Common myeloid progenitor, CD34-positive (primary cell): ENCODE results near the gene ZNF229.
"Not testable (repeated sequence)": the region's sequence is repeated elsewhere in the genome, so short reads cannot be mapped to it uniquely, and the experiment has no call there.

Experiments used
- CTCF ChIA-PET: fragments of 350-600 bp; sonication (Branson Sonifier 250); formaldehyde crosslinking; loops from one replicate; lab custom pipeline; 2021; ENCODE audit warnings: antibody characterized with exemption; lab: Charles Lee
- POLR2A ChIA-PET: fragments of 350-600 bp; sonication (Branson Sonifier 250); formaldehyde crosslinking; loops from one replicate; lab custom pipeline; 2021; ENCODE audit warnings: antibody characterized with exemption; lab: Charles Lee
- DNase-seq, 3 donors: peaks; one replicate each; pipeline versions ENCODE4 v3.0.0 to v3.0.0-alpha.2; 2013
- H3K27ac ChIP-seq, 2 experiments: 1 replicate in 1 of 2; 2 replicates in 1 of 2; pipeline ENCODE4 v1.7.0; 2013; ENCODE audit warnings: inconsistent platforms in 2 of 2, low read length in 2 of 2, mild to moderate bottlenecking in 2 of 2, low read depth in 1 of 2, moderate library complexity in 1 of 2; ENCODE audit not compliant: severe bottlenecking in 2 of 2, insufficient read depth in 1 of 2, poor library complexity in 1 of 2
- H3K27me3 ChIP-seq, 5 experiments: replicated peaks in 2 of 5; 1 replicate in 3 of 5; 2 replicates in 2 of 5; pipeline versions ENCODE4 v1.6.1 to v1.7.0; 2013; ENCODE audit warnings: low read length in 4 of 5, mild to moderate bottlenecking in 2 of 5, moderate library complexity in 2 of 5, inconsistent platforms in 1 of 5; ENCODE audit not compliant: insufficient read depth in 5 of 5, control insufficient read depth in 4 of 5
- H3K36me3 ChIP-seq, 4 experiments: 1 replicate in 2 of 4; 2 replicates in 2 of 4; pipeline versions ENCODE4 v1.6.1 to v1.7.0; 2013; ENCODE audit warnings: low read length in 3 of 4, control low read depth in 1 of 4, mild to moderate bottlenecking in 1 of 4; ENCODE audit not compliant: control insufficient read depth in 4 of 4, insufficient read depth in 4 of 4
- H3K4me1 ChIP-seq, 4 experiments: 1 replicate in 3 of 4; 2 replicates in 1 of 4; pipeline versions ENCODE4 v1.6.1 to v1.7.1; 2013; ENCODE audit warnings: low read length in 3 of 4, mild to moderate bottlenecking in 3 of 4, control low read depth in 1 of 4, inconsistent platforms in 1 of 4, moderate library complexity in 1 of 4; ENCODE audit not compliant: control insufficient read depth in 4 of 4, insufficient read depth in 4 of 4; ENCODE audit errors: control extremely low read depth in 1 of 4
- H3K4me3 ChIP-seq, 7 experiments: 1 replicate in 4 of 7; 2 replicates in 3 of 7; pipeline versions ENCODE4 v1.5.1 to v1.7.0; 2013; ENCODE audit warnings: mild to moderate bottlenecking in 7 of 7, low read length in 6 of 7, moderate library complexity in 6 of 7, inconsistent platforms in 2 of 7, low read depth in 2 of 7, control low read depth in 1 of 7; ENCODE audit not compliant: insufficient read depth in 4 of 7, control insufficient read depth in 1 of 7; ENCODE audit errors: extremely low read depth in 1 of 7
- H3K9me3 ChIP-seq, 5 experiments: 1 replicate in 4 of 5; 2 replicates in 1 of 5; pipeline versions ENCODE4 v1.6.1 to v1.7.1; 2013; ENCODE audit warnings: low read length in 4 of 5, mild to moderate bottlenecking in 2 of 5, inconsistent platforms in 1 of 5, low read depth in 1 of 5, moderate library complexity in 1 of 5; ENCODE audit not compliant: control insufficient read depth in 4 of 5, insufficient read depth in 2 of 5; ENCODE audit errors: control extremely low read depth in 1 of 5
- WGBS: methylation state at CpG from one replicate; pipeline ENCODE4 v1.1.5; 2013; ENCODE audit not compliant: insufficient coverage; 5-methylcytosine and 5-hydroxymethylcytosine counted together

ZNF229 gene

DNA sequence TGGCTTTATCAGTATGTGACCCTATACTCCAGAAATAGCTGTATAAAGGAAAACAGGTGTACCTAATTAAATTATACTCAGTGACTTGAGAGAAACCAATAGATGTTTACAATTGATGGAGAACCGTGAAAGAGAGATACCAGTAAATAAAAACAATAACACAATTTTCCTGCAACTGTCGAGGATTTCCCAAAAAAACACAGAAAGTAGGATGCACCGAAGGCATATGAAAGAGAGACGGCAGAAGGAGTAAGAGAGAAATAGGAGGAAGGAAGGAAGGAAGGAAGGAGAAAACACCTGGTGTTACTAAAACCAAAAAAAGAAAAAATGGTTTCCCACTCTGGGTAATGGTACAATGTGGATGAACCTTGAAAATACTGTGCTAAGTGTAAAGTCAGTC, 6.8 kb upstream of the ZNF229 start:
- ChIA-PET POLR2A (no interaction called here), CTCF (no interaction called here)
- H3K36me3 ChIP-seq, result no peaks in the 10 kb centered on the region
- no peak for DNase-seq
- WGBS, result 82% methylated on average over 3 of the region's 4 CpGs
- no peaks in the 10 kb centered on the region for H3K4me1 ChIP-seq
- no peaks in the 10 kb centered on the region for H3K27me3 ChIP-seq
- no peak overlapping the region for H3K27ac ChIP-seq
- no peak overlapping the region for H3K4me3 ChIP-seq
- H3K9me3 ChIP-seq, result peaks cover 0 to 51% (median 29%) of the 10 kb centered on the region in 5 experiments

DNA sequence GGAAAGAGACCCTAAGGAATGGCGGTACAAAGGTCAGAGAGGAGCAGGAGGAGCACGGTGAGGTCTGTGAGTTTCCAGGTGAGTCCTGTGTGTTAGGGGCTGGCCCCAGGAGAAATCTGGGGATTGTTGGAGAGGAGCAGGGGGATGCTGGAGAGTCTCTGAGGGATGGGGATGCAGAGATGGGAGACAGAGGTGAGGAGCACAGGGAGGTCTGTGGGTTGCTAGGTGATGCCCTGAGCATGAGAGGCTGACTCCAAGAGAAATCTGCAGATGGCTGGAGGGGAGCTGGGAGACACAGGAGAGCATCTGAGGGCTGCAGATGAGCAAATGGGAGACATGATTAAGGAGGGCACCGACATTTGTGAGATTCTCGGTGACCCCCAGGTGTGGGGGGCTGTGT, 4.1 kb upstream of the ZNF229 start:
- Histone ChIP-seq H3K9me3 (peaks cover 7 to 50% (median 42%) of the 10 kb centered on the region in 5 experiments), H3K4me3 (no peak overlapping the region), H3K27me3 (no peaks in the 10 kb centered on the region), H3K36me3 (no peaks in the 10 kb centered on the region), H3K4me1 (peaks cover 2 to 14% (median 7%) of the 10 kb centered on the region in 4 experiments), H3K27ac (no peak overlapping the region)
- ChIA-PET CTCF (no interaction called here), POLR2A (no interaction called here)
- 93% methylated on average over 3 of the region's 4 CpGs for WGBS
- DNase-seq, result no peak

DNA sequence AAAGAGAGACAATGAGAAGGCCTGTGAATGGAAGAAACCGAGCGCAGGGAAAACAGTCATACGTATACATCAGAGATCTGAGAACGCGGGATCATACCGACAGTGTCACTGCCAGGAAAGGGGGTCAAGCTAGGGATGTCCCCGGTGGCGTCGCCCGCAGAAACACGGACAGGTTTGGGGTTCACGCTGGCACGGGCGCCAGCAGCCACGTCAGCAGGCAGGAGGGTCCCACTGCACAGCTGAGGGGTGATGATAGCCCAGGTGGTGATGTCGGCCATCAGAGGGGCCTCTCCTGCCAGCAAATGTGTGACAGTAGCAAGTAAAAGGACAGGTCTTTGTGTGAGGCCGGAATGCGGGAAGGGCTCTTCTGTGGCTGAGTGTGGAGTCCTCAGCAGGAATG, 3.4 kb upstream of the ZNF229 start:
- POLR2A ChIA-PET, result no interaction called here
- 94% methylated on average over 18 of the region's 18 CpGs for WGBS
- CTCF ChIA-PET, result no interaction called here
- H3K27me3 ChIP-seq, result no peaks in the 10 kb centered on the region
- H3K9me3 ChIP-seq, result peaks cover 7 to 44% (median 38%) of the 10 kb centered on the region in 5 experiments
- H3K4me3 ChIP-seq, result no peak overlapping the region
- DNase-seq, result no peak
- peaks cover 2 to 14% (median 7%) of the 10 kb centered on the region in 4 experiments for H3K4me1 ChIP-seq
- H3K27ac ChIP-seq, result no peak overlapping the region
- H3K36me3 ChIP-seq, result peaks cover 0 to 3% (median under 1%) of the 10 kb centered on the region in 4 experiments

GRCh38 chr19:44438441-44438840, 9.8 kb downstream of the ZNF229 start:
- no peak for DNase-seq

GRCh38 chr19:44435441-44435840, 12.8 kb downstream of the ZNF229 start:
- POLR2A ChIA-PET, result no interaction called here
- Histone ChIP-seq H3K36me3 (peaks cover 18 to 83% (median 27%) of the 10 kb centered on the region in 4 experiments), H3K27ac (no peak overlapping the region), H3K27me3 (no peaks in the 10 kb centered on the region), H3K4me1 (no peaks in the 10 kb centered on the region), H3K9me3 (peaks cover 13 to 86% (median 49%) of the 10 kb centered on the region in 5 experiments), H3K4me3 (no peak overlapping the region)
- CTCF ChIA-PET, result no interaction called here
- 100% methylated on average over 2 of the region's 2 CpGs for WGBS
- DNase-seq, result no peak

More at GRCh38 chr19:44438441-44438840, 9.8 kb downstream of the ZNF229 start:
- H3K27me3 ChIP-seq, result no peaks in the 10 kb centered on the region
- ChIA-PET CTCF (no interaction called here), POLR2A (no interaction called here)
- H3K9me3 ChIP-seq, result peaks cover 6 to 86% (median 46%) of the 10 kb centered on the region in 5 experiments
- H3K36me3 ChIP-seq, result peaks cover 19 to 85% (median 29%) of the 10 kb centered on the region in 4 experiments
- no peak overlapping the region for H3K27ac ChIP-seq
- no peak overlapping the region for H3K4me3 ChIP-seq
- no peaks in the 10 kb centered on the region for H3K4me1 ChIP-seq
- WGBS, result 90% methylated on average over 3 of the region's 3 CpGs

DNA sequence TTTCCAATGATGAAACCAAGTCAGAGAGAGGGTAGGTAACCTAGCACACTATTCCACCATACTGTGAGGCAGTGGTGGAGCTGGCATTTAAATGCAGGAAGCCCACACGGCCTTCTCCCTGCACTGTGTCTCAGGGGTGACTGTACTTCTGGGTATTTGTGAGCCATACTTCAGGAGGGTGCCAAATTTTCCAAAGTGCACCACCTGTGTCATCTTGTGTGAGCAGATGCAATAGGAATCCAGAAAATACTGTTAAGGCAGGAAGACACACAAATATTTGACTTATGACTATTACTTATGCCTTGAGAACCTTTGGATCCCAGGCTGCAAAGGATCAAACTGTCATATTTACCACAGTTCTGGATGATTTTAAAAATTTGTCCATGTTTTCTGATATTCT, 17.3 kb downstream of the ZNF229 start:
- ChIA-PET CTCF (no interaction called here), POLR2A (no interaction called here)
- DNase-seq, result no peak
- peaks cover 12 to 89% (median 63%) of the 10 kb centered on the region in 5 experiments for H3K9me3 ChIP-seq
- no peaks in the 10 kb centered on the region for H3K4me1 ChIP-seq
- H3K36me3 ChIP-seq, result peaks cover 23 to 68% (median 36%) of the 10 kb centered on the region in 4 experiments
- H3K27me3 ChIP-seq, result no peaks in the 10 kb centered on the region
- no peak overlapping the region for H3K27ac ChIP-seq
- whole genome bisulfite sequencing, result 100% methylated on average over 1 of the region's 1 CpG
- H3K4me3 ChIP-seq, result no peak overlapping the region

DNA sequence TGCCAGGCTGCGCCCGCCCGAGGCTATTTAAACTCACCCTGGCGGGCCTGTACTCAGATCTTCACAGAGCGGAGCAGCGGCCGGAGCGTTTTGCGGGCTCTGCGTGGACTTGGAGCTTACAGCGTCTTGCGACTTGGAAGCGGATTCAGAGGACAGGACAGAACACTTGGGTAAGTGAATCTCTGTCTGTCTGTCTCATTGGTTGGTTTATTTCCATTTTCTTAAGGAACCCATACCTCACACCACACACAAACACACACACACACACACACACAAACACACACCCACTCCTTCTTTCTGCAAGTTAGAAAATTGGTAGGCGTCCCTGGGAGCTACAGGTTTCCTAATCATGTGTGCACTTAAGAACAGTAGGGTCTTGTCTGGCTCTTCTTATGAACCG, 32.7 kb downstream of the ZNF229 start:
- DNase-seq, H3K4me3 ChIP-seq, H3K27me3 ChIP-seq, H3K27ac ChIP-seq, H3K36me3 ChIP-seq, POLR2A ChIA-PET, H3K4me1 ChIP-seq, CTCF ChIA-PET: not testable (repeated sequence)
- WGBS, result no CpG with 5 or more reads among the region's 15 CpGs
- H3K9me3 ChIP-seq, result peaks cover 0 to 45% (median 12%) of the 10 kb centered on the region in 5 experiments
